DMS53 treated with DMSO at 0.1 percent for 48 hours (cell line): ENCODE data around the gene KIR3DL2.
"Not testable (repeated sequence)": the region's sequence is repeated elsewhere in the genome, so short reads cannot be mapped to it uniquely, and the experiment has no call there.

Source experiments
- DNase-seq: peaks from one replicate; lab custom pipeline; 2025; ENCODE audit not compliant: unreplicated experiment; lab: John Stamatoyannopoulos, UW

Gene KIR3DL2

DNA sequence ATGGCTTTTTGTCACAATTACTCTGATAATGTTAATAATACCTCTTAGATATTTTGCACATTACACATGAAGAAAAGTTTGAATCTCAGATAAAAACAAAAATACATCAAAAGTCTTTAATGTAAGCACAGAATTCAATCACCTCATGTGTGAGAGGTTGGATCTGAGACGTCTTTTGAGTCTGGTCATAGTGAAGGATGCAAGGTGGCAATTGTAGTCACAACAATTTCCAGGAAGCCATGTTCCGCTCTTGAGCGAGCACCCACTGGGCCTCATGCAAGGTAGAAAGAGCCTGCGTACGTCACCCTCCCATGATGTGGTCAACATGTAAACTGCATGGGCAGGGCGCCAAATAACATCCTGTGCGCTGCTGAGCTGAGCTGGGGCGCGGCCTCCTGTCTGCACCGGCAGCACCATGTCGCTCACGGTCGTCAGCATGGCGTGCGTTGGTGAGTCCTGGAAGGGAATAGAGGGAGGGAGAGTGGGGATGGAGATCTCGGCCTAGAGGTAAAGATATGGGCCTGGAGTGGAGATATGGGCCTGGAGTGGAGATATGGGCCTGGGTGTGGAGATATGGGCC, at the start of gene KIR3DL2:
Gene KIR3DL2, plus strand, starts transcription at position 383 of the 580 bp plus-strand sequence. Its CDS starts 33 bp downstream, at position 416.
- DNase-seq: not testable (repeated sequence)

DNA sequence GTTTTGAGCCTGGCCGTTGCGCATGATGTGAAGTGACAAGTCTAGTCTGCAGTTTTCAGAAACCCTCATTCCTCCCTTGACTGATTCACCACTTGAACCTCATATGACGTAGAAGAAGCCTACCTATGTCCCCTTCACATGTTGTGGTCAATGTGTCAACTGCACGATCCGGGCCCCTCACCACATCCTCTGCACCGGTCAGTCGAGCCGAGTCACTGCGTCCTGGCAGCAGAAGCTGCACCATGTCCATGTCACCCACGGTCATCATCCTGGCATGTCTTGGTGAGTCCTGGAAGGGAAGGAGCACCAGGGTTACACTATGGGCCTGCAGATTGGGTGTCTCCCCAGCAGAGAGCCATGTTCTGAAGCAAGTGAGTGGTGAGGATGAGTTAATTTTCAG, 46.8 kb upstream of the KIR3DL2 start, which contains the start of gene KIR2DL4:
Gene KIR2DL4, plus strand, starts transcription at position 201 of the 400 bp plus-strand sequence. Its CDS starts 42 bp downstream, at position 243.
- DNase-seq: no peak

DNA sequence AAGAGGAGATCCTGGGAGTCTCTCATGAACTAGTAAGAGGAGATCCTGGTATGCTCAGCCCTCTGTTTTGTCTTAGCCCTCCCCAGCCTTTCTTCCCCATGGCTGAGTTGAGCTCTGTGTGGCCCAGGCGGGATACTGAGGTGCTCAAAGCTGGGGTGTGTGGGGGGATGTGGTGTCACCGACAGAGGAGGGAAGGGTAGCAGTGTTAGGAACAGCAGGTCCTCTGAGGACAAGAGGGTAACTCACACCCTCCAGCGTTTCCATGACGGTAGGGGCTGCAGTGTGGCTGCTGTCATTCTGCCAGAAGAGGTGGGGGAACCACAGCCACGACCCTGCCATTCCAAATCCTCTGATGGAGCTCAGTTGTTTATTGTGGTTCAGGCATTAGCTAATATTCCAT, 46.1 kb upstream of the KIR3DL2 start:
- DNase-seq: no peak

DNA sequence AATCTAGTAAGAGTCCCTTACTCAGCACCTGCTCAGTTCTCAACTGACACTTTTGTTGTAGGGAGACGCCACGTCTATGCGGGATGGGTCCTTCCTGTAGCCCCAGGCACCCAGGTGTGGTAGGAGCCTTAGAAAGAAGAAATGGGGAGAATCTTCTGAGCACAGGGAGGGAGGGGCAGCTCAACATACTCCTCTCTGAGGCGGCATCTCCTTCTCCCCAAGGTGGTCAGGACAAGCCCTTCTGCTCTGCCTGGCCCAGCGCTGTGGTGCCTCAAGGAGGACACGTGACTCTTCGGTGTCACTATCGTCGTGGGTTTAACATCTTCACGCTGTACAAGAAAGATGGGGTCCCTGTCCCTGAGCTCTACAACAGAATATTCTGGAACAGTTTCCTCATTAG, 45.7 kb upstream of the KIR3DL2 start:
- no peak for DNase-seq

DNA sequence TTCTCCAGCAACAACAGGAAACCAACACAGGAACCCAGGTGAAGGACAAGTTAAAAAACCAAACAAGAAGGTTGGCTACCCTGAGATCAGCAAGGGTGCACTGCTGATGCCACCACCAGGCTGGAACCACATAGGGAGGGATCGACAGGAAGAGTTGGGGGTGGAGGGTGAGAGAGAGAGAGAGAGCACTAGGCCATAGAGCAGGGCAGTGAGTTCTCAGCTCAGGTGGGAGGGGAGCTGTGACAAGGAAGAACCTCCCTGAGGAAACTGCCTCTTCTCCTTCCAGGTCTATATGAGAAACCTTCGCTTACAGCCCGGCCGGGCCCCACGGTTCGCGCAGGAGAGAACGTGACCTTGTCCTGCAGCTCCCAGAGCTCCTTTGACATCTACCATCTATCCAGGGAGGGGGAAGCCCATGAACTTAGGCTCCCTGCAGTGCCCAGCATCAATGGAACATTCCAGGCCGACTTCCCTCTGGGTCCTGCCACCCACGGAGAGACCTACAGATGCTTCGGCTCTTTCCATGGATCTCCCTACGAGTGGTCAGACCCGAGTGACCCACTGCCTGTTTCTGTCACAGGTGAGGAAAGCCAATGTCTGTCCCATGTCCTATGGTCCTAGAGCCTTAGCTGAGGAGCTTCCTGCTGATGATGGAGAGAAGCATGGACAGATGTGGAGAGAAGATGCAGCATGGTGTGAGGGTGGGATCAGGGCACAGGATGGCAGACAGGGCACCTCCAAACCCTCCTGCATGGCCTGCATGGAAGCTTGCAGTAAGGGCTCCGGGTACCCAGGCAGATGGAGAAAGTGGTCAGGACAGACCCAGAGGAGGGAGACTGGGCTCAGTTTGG, 44.4 kb upstream of the KIR3DL2 start:
- no peak for DNase-seq

DNA sequence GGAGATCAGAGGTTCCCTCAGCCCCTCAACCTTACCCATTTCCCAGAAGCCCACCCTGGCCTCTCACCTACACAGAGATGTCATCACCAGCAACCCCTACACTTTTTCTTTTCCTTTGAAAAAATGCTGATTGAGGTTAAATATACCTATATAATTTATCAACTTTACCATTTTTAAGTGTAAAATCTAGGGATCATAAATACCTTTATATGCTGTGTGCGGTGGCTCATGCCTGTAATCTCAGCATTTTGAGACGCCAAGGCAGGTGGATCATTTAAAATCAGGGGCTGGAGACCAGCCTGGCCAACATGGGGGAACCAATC, 43.8 kb upstream of the KIR3DL2 start:
- DNase-seq: no peak

DNA sequence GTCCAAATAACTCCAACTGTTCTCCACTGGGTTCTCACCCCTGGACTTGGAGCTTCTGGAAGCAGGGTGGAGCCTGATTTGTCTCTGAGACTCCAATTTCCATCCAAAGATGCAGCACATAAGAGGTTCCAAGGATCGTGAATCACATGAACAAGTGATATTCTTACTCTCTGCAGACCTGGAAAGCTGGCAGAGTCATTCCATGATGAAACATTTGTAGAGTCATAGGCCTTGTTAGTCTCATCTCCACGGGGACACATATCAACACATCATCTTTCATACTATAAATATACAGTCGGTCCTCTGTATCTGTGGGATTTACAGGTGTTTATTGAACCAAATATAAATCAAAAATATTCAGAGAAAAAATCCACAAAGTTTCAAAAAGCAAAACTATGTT, 35.7 kb upstream of the KIR3DL2 start:
- DNase-seq: not testable (repeated sequence)

DNA sequence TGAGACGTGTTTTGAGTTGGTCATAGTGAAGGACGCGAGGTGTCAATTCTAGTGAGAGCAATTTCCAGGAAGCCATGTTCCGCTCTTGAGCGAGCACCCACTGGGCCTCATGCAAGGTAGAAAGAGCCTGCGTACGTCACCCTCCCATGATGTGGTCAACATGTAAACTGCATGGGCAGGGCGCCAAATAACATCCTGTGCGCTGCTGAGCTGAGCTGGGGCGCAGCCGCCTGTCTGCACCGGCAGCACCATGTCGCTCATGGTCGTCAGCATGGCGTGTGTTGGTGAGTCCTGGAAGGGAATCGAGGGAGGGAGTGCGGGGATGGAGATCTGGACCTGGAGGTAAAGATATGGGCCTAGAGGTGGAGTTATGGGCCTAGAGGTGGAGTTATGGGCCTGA, 34.0 kb upstream of the KIR3DL2 start, which contains the start of gene KIR3DL1:
Gene KIR3DL1, plus strand, starts transcription at position 218 of the 400 bp plus-strand sequence.
- DNase-seq: not testable (repeated sequence)

DNA sequence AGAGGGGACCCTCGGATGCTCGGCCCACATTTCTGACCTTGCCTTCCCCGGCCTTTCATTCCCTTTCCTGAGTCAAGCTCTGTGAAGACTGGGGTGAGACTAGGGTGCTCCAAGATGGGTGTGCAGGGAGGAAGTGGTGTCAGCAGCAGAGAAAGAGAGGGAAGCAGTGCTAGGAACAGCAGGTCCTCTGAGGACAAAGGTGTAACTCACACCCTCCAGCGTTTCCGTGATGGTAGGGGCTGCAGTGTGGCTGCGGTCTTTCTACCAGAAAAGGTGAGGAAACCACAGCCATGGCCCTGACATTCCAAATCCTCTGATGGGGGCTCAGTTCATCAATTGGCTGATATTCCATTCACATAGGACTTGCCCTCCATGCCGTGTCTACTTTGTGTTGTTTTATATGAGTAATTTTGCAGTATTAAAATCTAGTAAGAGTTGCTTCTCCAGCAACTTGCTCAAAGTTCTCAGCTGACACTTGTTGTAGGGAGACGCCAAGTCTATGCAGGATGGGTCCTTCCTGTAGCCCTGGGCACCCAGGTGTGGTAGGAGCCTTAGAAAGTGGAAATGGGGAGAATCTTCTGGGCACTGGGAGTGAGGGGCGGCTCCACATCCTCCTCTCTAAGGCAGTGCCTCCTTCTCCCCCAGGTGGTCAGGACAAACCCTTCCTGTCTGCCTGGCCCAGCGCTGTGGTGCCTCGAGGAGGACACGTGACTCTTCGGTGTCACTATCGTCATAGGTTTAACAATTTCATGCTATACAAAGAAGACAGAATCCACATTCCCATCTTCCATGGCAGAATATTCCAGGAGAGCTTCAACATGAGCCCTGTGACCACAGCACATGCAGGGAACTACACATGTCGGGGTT, 32.3 kb upstream of the KIR3DL2 start:
- no peak for DNase-seq

DNA sequence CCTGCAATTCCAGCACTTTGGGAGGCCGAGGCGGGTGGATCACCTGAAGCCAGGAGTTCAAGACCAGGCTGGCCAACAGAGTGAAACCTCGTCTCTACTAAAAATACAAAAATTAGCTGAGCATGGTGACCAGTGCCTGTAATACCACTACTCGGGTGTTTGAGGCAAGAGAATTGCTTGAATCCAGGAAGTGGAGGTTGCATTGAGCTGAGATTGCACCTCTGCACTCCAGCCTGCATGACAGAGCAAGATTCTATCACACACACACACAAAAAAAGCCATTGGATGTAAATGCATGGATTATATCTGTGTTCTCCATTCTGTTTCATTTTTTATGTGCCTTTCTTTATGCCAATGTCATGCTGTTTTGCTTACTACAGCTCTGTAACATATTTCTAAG, 25.8 kb upstream of the KIR3DL2 start:
- not testable (repeated sequence) for DNase-seq

DNA sequence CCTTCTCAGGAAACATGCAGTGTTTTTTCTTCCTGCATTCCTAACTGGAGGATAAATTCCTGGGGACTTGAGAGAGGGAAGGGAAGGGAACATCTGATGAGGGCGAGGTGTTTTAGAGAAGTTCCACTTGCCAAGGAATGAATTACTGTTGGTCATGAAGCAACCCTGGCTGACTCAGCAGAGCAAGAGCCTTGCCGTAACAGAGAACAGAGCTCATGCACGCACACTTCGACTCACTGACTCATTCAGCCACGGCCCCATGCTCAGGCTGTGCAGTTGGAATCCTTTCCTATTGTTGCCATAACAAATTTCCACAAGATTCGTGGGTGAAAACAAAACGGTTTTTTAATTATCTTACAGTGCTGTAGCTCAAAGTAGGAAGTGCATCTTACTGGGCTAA, 24.9 kb upstream of the KIR3DL2 start:
- DNase-seq: not testable (repeated sequence)

DNA sequence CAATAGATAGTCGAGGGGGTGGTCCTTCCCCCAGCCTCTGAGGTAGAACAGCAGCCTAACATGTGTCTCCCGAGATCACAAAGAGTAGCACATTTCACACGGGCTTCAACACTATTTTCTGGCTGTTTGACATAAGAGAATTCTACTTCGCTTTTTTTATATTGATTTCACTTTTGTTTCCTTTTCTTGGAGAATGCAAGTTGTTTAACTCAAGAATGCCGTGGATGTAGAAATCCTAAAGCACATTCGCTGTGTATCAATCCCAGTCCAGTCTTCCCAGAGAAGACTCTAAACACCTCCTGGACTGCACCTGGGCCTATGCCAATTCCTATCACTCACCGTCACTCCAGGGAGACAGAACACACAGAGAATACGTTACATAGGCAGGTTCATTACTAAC, 22.2 kb upstream of the KIR3DL2 start:
- DNase-seq: not testable (repeated sequence)

DNA sequence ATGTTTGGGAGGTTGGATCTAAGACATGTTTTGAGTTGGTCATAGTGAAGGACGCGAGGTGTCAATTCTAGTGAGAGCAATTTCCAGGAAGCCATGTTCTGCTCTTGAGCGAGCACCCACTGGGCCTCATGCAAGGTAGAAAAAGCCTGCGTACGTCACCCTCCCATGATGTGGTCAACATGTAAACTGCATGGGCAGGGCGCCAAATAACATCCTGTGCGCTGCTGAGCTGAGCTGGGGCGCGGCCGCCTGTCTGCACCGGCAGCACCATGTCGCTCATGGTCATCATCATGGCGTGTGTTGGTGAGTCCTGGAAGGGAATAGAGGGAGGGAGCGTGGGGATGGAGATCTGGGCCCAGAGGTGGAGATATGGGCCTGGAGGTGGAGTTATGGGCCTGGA, 17.7 kb upstream of the KIR3DL2 start, which contains the start of gene KIR2DS4:
Gene KIR2DS4, plus strand, starts transcription at position 181 of the 400 bp plus-strand sequence.
- DNase-seq: not testable (repeated sequence)

DNA sequence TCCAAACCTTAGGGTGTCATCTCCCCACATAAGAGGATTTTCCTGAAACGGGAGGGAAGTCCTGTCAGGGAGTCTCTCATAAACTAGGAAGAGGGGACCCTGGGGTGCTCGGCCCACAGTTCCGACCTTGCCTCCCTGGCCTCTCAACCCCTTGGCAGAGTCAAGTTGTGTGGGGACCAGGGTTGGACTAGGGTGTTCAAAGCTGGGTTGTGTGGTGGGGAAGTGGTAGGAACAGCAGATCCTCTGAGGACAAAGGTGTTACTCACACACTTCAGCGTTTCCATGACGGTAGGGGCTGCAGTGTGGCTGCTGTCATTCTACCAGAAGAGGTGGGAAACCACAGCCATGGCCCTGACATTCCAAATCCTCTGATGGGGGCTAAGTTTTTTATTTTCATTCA, 15.1 kb upstream of the KIR3DL2 start:
- not testable (repeated sequence) for DNase-seq

DNA sequence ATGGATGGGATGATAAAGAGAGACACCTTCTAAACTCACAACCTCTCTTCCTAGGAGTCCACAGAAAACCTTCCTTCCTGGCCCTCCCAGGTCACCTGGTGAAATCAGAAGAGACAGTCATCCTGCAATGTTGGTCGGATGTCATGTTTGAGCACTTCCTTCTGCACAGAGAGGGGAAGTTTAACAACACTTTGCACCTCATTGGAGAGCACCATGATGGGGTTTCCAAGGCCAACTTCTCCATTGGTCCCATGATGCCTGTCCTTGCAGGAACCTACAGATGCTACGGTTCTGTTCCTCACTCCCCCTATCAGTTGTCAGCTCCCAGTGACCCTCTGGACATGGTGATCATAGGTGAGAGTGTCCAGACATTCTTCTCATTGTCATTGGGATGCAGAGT, 12.7 kb upstream of the KIR3DL2 start:
- DNase-seq: not testable (repeated sequence)

DNA sequence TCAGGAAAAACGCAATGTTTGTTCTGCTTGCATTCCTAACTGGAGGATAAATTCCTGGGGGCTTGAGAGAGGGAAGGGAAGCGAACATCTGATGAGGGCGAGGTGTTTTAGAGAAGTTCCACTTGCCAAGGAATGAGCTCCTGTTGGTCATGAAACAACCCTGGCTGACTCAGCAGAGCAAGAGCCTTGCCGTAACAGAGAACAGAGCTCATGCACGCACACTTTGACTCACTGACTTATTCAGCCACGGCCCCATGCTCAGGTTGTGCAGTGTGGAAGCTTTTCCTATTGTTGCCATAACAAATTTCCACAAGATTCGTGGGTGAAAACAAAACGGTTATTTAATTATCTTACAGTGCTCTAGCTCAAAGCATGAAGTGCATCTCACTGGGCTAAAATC, 7.1 kb upstream of the KIR3DL2 start:
- not testable (repeated sequence) for DNase-seq

DNA sequence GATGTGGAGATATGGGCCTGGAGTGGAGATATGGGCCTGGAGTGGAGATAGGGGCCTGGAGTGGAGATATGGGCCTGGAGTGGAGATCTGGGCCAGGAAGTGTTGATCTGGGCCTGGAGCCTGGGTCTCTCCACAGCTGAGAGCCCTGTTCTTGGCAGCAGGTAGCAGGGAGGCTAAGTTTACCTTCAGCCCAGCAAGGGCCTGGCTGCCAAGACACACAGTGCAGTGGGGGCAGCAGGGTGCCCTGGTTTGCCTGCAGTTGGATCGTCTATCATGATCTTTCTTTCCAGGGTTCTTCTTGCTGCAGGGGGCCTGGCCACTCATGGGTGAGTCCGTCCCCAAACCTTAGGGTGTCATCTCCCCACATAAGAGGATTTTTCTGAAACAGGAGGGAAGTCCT, 687 bp downstream of the KIR3DL2 start:
- no peak for DNase-seq

DNA sequence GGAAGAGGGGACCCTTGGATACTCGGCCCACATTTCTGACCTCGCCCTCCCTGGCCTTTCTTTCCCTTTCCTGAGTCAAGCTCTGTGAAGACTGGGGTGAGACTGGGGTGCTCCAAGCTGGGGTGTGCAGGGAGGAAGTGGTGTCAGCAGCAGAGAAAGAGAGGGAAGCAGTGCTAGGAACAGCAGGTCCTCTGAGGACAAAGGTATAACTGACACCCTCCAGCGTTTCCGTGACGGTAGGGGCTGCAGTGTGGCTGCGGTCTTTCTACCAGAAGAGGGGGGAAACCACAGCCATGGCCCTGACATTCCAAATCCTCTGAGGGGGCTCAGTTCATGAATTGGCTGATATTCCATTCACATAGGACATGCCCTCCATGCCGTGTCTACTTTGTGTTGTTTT, 1.1 kb downstream of the KIR3DL2 start:
- DNase-seq: no peak

DNA sequence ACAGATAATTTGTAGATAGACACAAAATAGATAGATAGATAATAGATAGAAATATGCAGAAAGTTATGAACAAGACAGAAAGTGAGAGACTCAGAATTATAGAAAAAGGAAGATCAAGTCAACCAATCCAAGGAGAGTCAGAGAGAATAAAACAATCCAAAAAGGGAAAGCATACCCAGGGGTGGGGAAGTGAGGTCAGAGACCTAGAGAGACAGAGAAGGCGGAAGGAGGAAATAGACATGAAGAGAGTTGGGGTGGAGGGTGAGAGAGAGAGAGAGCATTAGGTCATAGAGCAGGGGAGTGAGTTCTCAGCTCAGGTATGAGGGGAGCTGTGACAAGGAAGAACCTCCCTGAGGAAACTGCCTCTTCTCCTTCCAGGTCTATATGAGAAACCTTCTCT, 5.0 kb downstream of the KIR3DL2 start:
- DNase-seq: not testable (repeated sequence)

DNA sequence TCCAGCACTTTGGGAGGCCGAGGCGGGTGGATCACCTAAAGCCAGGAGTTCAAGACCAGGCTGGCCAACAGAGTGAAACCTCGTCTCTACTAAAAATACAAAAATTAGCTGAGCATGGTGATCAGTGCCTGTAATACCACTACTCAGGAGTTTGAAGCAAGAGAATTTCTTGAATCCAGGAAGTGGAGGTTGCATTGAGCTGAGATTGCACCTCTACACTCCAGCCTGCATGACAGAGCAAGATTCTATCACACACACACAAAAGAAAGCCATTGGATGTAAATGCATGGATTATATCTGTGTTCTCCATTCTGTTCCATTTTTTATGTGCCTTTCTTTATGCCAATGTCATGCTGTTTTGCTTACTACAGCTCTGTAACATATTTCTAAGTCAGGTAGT, 8.2 kb downstream of the KIR3DL2 start:
- not testable (repeated sequence) for DNase-seq

DNA sequence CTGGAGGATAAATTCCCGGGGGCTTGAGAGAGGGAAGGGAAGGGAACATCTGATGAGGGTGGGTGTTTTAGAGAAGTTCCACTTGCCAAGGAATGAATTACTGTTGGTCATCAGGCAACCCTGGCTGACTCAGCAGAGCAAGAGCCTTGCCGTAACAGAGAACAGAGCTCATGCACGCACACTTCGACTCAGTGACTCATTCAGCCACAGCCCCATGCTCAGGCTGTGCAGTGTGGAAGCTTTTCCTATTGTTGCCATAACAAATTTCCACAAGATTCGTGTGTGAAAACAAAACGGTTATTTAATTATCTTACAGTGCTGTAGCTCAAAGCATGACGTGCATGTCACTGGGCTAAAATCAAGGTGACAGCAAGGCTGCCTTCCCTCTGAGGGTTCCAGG, 9.2 kb downstream of the KIR3DL2 start:
- not testable (repeated sequence) for DNase-seq
